Measurements from ENCODE around the gene USP48.
"Not testable (repeated sequence)": the region's sequence is repeated elsewhere in the genome, so short reads cannot be mapped to it uniquely, and the experiment has no call there.

USP48 gene

GRCh38 chr1:21637514-21637913 lies 145.4 kb downstream of the USP48 start:
- peaks cover 13% of the 10 kb centered on the region for H3K4me1 Mint-ChIP-seq
- no peak overlapping the region for H3K4me3 Mint-ChIP-seq
- no peaks in the 10 kb centered on the region for H3K9me3 Mint-ChIP-seq
- no peak overlapping the region for H3K27ac Mint-ChIP-seq
- no peaks in the 10 kb centered on the region for H3K36me3 Mint-ChIP-seq (ENCODE audit: low read depth)
- peaks cover 13% of the 10 kb centered on the region for H3K27me3 Mint-ChIP-seq
- ATAC-seq: no peak
- no peak for DNase-seq

- no peak for ATAC-seq
- H3K4me3 Mint-ChIP-seq: no peak overlapping the region
- DNase-seq: no peak
- peaks cover 13% of the 10 kb centered on the region for H3K4me1 Mint-ChIP-seq
- no peaks in the 10 kb centered on the region for H3K36me3 Mint-ChIP-seq (ENCODE audit: low read depth)
- H3K9me3 Mint-ChIP-seq: no peaks in the 10 kb centered on the region
- no peak overlapping the region for H3K27ac Mint-ChIP-seq
- H3K27me3 Mint-ChIP-seq: peaks cover 7% of the 10 kb centered on the region
These were observed 146.9 kb downstream of the USP48 start for GRCh38 chr1:21636029-21636428.

GRCh38 chr1:21634806-21635535 lies 148.0 kb downstream of the USP48 start:
- Mint-ChIP-seq H3K36me3 (ENCODE audit: low read depth) (no peaks in the 10 kb centered on the region), H3K9me3 (no peaks in the 10 kb centered on the region), H3K27me3 (peaks cover 12% of the 10 kb centered on the region), H3K4me3 (no peak overlapping the region), H3K27ac (no peak overlapping the region), H3K4me1 (peaks cover 13% of the 10 kb centered on the region)
- DNase-seq (no peak), ATAC-seq (no peak)

GRCh38 chr1:21633992-21634805 lies 148.8 kb downstream of the USP48 start:
- H3K36me3 Mint-ChIP-seq (ENCODE audit: low read depth): no peaks in the 10 kb centered on the region
- no peak for DNase-seq
- H3K27me3 Mint-ChIP-seq: peaks cover 16% of the 10 kb centered on the region
- no peak overlapping the region for H3K27ac Mint-ChIP-seq
- peaks cover 12% of the 10 kb centered on the region for H3K4me1 Mint-ChIP-seq
- no peak overlapping the region for H3K4me3 Mint-ChIP-seq
- ATAC-seq: no peak
- no peaks in the 10 kb centered on the region for H3K9me3 Mint-ChIP-seq

- H3K27me3 Mint-ChIP-seq: peaks cover 16% of the 10 kb centered on the region
- peaks cover 4% of the 10 kb centered on the region for H3K4me1 Mint-ChIP-seq
- no peak overlapping the region for H3K4me3 Mint-ChIP-seq
- no peaks in the 10 kb centered on the region for H3K36me3 Mint-ChIP-seq (ENCODE audit: low read depth)
- no peak overlapping the region for H3K27ac Mint-ChIP-seq
- no peak for DNase-seq
- no peak for ATAC-seq
- H3K9me3 Mint-ChIP-seq: no peaks in the 10 kb centered on the region
These were observed 149.7 kb downstream of the USP48 start for GRCh38 chr1:21633141-21633755.

GRCh38 chr1:21631944-21632887 lies 150.7 kb downstream of the USP48 start:
- Mint-ChIP-seq H3K4me1 (no peaks in the 10 kb centered on the region), H3K36me3 (ENCODE audit: low read depth) (no peaks in the 10 kb centered on the region), H3K9me3 (no peaks in the 10 kb centered on the region), H3K4me3 (no peak overlapping the region), H3K27me3 (peaks cover 16% of the 10 kb centered on the region), H3K27ac (no peak overlapping the region)
- DNase-seq: no peak
- no peak for ATAC-seq

- not testable (repeated sequence) for H3K9me3 Mint-ChIP-seq; H3K36me3 Mint-ChIP-seq (ENCODE audit: low read depth); H3K4me1 Mint-ChIP-seq; H3K27ac Mint-ChIP-seq; ATAC-seq; H3K4me3 Mint-ChIP-seq; DNase-seq
- peaks cover 16% of the 10 kb centered on the region for H3K27me3 Mint-ChIP-seq
These were observed 151.4 kb downstream of the USP48 start for GRCh38 chr1:21631590-21631943.

GRCh38 chr1:21630571-21631343 lies 152.2 kb downstream of the USP48 start:
- Mint-ChIP-seq H3K4me1 (no peaks in the 10 kb centered on the region), H3K4me3 (no peak overlapping the region), H3K9me3 (no peaks in the 10 kb centered on the region), H3K36me3 (ENCODE audit: low read depth) (no peaks in the 10 kb centered on the region), H3K27me3 (peaks cover 16% of the 10 kb centered on the region), H3K27ac (no peak overlapping the region)
- DNase-seq (no peak), ATAC-seq (no peak)

- Mint-ChIP-seq H3K36me3 (ENCODE audit: low read depth) (no peaks in the 10 kb centered on the region), H3K4me1 (no peaks in the 10 kb centered on the region), H3K4me3 (no peak overlapping the region), H3K27me3 (peaks cover 16% of the 10 kb centered on the region), H3K9me3 (no peaks in the 10 kb centered on the region), H3K27ac (no peak overlapping the region)
- ATAC-seq (no peak), DNase-seq (no peak)
These were observed 153.0 kb downstream of the USP48 start for GRCh38 chr1:21629971-21630370.

- H3K4me3 Mint-ChIP-seq: no peak overlapping the region
- no peak for DNase-seq
- H3K27ac Mint-ChIP-seq: no peak overlapping the region
- H3K9me3 Mint-ChIP-seq: no peaks in the 10 kb centered on the region
- no peak for ATAC-seq
- no peaks in the 10 kb centered on the region for H3K36me3 Mint-ChIP-seq (ENCODE audit: low read depth)
- H3K4me1 Mint-ChIP-seq: no peaks in the 10 kb centered on the region
- H3K27me3 Mint-ChIP-seq: peaks cover 16% of the 10 kb centered on the region
These were observed 154.1 kb downstream of the USP48 start for GRCh38 chr1:21628798-21629393.

Data from activated naive CD8-positive, alpha-beta T cell treated with anti-CD3 and anti-CD28 coated beads, Interleukin-2, amount 50 U/mL, for 24 hours (primary cell).